ENCODE data around the gene CCR5AS.
"Not testable (repeated sequence)": the region's sequence is repeated elsewhere in the genome, so short reads cannot be mapped to it uniquely, and the experiment has no call there.

CCR5AS gene

DNA sequence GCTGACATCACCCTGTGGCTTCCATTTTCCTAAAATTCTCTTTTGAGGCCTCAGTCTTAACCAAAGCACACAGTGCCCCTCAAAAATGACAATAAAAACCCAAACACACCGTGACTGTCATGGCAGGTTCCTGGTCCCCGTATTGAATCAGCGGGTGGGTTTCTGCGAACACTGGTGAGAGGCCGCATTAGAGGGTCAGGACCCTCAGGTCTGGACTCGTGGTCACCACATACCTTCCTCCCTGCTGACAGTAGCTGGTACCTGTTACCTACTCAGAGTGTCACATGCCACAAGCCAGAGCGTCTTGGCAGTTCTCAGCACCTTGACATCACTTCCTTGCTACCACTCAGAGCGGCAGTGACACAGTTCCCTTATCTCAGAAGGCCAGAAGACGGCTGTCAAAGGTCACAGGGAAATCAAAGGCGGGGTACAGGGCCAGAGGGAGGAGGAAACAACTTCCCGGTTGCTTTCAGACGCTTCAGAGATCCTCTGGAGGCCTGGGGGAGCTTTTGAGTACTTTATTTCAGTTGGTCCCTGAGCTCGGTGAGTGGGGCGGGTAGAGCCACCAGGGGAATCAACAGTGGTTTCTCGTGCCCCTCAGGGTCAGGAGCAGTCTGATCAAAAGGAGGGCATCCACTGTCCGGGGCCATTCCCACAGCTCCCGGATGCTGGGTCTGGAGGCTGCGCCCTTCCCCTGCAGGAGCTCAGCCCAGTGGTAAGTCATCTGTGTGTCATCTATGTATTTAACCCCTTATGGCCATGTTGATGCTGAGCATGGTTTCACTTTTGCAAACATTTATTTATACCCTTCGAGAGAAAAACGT, at the start of gene CCR5AS, which contains the start of gene CCRL2:
CCR5AS (minus strand) TSS at position 279 of the 824 bp plus-strand sequence.
CCRL2 (plus strand) TSS at position 472 of the 824 bp plus-strand sequence. CDS start 821 bp downstream, outside the sequence.
- DNase-seq = peak in 1 of 3 donors; percentile 59

DNA sequence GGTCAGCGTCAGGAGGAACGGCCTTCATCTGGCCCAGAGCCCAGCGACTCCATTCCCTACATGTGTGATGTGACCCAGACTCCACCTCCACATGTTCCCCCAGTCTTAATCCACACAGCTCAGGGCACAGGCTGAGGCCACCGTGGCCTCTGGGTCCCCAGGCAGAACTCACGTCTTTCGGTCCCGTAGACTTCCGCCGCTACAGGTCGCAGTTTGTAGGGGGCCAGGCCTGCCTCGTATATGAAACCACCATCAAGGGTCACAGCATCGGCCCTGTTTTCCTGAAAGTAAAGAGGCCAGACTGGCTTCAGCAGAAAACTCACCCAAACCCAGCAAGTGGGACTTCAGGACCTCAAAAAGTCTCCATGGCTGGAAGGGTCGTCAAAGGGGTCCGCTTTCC, 49.3 kb upstream of the CCR5AS start:
- no peak for DNase-seq

DNA sequence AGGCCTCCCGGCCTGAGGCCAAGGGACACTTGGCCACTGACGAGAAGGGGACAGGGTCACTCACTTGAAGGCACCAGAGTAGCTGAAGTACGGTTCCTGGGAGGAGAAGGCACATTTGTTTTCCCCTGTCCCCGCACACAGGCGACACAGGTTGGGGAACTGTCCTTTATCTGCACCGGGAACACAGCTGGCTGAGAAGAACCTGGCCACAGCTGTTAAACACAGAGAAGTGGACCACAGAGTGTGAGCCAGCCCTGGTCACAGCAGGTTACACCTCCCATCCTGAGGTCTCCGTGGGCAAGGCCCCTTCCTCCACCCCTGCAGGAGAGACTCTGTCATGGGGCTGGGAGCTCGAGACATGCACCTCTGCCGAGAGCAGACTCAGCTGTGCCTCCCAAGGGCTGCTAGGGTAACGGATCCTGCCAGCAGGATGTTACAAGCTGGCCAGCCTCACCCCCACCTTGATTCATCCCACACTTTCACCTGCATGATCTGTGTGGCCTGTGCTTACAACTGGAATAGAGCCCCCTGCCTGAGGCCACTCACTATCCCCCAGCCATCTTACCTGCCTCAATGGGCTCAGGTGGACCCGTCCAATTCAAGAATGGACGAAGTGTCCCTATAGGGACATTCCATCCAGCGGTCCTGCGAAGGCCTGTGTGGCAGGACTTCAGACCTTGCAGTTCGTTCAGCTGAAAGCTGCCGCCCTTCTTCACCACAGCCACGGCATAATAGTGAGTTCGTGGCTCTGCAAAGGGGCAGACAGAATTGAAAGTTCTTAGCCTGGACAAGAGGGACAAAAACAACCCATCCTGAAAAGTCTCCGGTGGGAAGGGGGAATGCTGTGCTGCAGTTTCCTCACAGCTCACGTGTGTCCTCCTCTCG, 48.6 kb upstream of the CCR5AS start:
- no peak for DNase-seq

DNA sequence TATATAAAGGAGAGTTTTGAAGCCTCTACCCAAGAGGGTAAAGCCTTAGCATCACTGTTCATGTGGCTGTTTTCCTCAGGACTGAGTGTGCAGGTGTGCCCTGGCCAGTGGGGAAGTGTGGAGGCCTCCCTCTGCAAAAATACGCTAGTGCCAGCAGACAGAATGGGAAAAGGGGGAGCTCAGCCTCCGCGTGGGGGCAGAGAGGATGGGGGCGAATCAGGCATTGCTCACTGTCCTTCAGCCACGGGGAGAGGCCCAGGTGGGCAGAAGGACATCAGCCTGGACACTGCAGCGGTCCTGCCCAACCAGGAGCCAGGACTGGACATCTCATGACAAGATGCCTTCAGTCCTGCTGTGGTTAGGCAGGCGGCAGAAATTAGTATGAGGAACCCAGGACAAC, 47.7 kb upstream of the CCR5AS start:
- no peak for DNase-seq

- DNase-seq = no peak
These were observed 47.3 kb upstream of the CCR5AS start for GRCh38 chr3:46454209-46454595.

DNA sequence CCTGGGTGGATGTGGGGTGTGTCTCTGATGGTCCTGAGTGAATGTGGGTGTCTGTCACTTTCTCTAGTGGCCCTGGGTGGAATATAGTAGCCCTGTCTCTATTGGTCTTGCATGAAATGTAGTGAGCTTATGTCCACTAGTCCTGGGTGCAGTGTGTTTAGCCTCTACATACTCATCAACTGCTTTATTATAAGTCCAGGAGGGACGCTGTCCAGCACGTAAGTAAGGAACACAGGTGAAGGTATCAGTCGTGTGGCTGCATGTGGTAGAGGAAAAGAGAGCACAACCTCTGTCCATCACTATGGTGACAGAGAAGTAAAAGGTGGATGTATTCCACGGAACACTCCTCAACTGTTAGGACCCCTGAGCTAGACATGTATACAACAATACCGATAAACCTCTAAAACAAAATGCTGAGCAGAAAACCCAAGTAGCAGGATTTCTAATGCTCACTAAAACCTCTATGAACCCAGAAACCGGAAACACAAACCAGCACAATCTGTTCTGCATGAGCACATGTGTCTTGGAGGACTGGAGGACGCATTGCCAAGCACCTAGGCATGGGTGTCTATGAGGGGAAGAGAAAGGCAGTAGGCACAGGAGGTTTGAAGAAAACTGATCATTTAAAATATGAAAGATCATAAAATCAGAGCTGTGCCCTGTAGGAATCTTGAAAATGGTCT, 46.8 kb upstream of the CCR5AS start:
- no peak for DNase-seq

GRCh38 chr3:46449755-46450552, 43.1 kb upstream of the CCR5AS start:
- no peak for DNase-seq

- DNase-seq = no peak
These were observed 41.9 kb upstream of the CCR5AS start for GRCh38 chr3:46448721-46449120.

DNA sequence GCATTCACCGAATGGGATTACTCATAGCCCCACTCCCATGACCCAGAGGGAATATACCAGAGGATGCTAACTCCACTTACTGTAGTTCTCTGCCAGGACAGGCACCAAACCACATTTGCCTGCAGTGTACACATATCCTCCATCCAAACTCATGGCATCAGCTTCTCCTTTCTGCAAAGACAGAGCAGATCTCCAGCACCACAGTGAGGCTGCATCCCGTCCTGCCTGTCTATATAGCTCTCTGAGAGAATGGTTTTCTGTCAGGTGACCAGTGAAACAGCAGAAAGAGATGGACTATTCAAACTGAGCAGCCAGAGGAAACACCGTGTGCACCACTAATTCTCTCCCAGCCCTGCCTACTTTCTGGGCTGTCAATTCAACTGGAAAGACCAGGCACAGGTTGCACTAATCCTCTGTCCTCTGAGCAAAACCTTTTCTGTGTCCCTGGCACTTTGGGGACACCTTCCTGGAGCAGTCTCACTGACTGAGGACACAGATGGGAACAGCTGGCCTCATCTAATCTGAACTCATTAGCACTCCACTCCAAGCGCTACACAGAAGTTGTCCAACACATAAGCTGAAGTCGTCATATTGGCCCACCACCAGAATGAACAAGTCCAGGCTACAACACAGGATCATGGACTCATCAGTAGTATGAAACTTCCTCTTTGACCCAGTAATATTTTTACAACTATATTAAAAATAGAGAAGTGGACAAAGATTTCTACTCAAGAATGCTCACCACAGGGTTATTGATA, 40.5 kb upstream of the CCR5AS start:
- DNase-seq = peak in 1 of 3 donors; percentile 10

DNA sequence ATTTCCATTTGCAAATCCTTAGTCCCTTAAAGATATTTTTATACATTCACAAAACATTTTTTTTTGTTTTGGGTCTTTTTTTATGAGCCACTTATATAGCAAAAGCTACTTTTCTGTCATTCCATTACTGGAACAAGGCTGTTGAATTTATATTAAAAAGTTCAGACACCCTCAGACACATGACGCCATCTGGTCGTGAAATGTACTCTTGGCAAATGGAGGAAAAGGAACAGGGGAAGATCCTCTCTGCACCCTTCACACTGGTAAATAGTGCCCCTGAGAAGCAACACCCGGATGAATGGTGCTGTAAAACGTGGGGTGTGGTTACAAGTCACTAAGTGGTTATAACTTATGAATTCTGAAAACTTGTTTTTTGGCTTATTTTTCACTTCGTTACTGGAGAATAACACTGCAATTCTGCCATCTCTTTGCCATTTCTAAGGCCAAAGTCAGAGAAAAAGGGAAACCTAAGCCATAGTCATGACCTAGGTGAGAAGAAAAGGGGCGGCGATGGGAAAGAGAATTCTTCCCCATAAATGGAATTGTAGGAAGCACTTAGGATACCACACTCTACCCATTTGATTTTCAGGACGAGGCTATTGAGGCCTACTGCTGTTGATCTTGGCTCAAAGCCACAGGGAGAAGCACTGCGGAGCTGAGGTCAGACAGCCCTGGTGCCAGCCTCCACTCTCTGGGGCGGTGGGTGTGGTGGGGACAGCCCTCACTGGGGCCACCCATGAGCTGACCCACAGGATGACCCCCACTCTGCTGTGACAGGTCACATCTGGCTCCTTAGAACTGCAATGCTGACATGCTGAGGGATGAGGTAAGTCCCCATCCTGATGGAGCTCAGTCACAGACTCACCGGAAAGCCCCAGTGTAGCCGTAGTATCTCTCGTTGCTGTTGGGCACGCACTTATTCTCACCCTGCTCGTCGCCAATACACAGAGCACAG, 36.0 kb upstream of the CCR5AS start:
- DNase-seq = peak in 2 of 3 donors; percentile 16 to 43

DNA sequence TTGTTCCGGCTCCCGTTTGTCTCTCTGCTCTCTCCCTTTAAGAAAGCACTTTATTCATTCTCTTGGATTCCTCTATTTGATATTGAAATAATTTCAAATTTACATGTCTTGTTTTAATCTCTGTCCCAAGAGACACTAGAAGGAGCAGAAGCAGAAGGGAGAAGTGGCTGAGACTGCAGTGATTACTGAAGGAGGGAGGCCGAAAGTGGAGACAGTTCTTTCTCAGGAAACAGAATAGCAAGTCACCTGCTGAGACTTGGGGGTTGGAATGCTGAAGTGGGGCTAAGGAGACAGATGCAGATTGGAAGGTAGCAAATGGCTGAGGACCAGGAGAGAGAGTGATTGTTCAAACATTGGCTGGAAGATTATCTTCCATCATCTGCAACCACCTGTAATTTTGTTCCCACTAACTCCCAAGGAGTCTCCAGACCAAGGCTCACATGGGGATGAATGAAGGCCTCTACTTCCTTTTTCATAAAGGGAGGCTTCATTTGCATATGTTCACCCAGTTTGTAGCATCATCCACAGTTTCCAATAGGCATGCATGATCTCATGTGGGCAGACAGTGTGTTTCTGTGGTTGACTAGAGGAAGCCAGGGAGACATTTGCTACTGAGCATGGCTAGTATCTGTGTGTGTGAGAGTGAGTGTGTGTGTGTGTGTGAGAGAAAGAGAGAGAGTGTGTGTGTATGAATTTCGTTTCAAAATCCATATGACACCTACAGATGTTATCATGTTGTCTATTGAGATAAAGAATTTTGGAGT, 33.8 kb upstream of the CCR5AS start:
- no peak for DNase-seq

DNA sequence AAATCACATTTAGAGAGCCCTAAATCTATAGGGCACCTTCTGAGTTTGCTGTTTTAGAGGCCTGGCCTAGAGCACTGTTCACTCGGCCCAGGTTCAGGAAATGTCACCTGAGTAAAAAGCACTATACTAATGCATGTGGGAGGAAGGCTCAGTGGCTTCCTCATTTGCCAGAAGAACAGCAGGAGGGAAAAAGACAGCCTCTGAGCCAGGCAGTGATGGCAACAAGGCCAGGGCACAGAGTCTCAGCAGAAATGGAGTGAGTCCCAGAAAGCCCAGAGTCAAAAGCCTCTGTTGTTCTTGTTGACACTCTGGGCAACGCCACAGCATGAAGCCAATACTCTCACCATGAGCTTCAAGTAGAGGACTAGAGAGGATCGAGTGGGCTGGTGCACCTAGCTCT, 32.0 kb upstream of the CCR5AS start:
- no peak for DNase-seq

- no peak for DNase-seq
These were observed 28.3 kb upstream of the CCR5AS start for GRCh38 chr3:46435081-46435726.

GRCh38 chr3:46433841-46434240, 27.0 kb upstream of the CCR5AS start:
- no peak for DNase-seq

DNA sequence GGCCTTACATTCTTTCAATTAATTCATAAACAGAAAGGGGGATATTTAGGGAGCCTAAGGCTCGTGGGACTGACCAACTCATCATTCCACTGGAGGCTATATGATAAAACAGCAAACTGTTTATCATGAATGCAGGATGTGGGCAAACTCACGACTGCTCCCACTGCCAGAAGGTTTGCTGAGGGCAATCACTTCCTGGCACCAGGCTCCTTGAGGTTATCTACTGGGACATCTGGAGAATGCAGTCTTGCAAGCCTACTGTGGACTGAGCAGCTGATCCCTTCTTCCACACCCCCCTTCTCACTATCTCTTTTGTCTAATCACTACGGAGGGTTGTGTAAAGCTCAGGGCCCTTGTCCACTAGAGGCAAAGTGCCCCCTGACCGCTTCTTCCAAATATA, 26.3 kb upstream of the CCR5AS start:
- DNase-seq = not testable (repeated sequence)

DNA sequence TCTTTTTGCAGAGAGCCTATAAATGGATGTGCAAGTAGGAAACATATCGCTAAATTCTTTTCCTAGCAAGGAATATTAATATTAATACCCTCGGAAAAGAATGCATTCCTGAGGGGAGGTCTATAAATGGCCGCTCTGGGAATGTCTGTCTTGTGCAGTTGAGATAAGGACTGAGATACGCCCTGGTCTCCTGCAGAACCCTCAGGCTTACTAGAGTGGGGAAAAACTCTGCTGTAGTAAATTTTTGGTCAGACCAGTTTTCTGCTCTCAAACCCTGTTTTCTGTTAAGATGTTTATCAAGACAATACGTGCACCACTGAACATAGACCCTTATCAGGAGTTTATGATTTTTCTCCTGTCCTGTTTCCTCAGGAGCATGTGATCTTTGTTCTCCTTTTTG, 25.0 kb upstream of the CCR5AS start:
- not testable (repeated sequence) for DNase-seq

DNA sequence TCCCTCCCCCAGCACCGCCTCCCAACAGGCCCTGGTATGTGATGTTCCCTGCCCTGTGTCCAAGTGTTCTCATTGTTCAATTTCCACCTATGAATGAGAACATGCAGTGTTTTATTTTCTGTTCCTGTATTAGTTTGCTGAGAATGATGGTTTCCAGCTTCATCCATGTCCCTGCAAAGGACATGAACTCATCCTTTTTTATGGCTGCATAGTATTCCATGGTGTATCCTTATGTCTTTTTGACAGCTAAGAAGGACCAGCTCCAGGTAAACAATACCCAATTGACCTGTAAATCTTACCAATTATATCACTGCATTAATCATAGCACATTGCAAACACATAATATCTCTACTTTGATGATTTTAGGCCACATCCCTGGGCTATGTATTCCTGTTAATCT, 24.0 kb upstream of the CCR5AS start:
- DNase-seq = not testable (repeated sequence)

GRCh38 chr3:46429671-46430070, 22.8 kb upstream of the CCR5AS start:
- no peak for DNase-seq

Measured in muscle of back (tissue), 3 donors.